Lung (tissue), 12 donors: ENCODE data around the gene EEF1AKMT2. TPM values are rescaled to one million over a fixed set of nuclear protein-coding genes. Genes with fewer than 3 reads are reported as not detected.

Experiments used
- ATAC-seq: fragments of 200-7000 bp; cut with Tn5 transposase; one replicate; pipeline ENCODE4 v1.9.1; 2020; ENCODE audit warnings: moderate number of reproducible peaks; ENCODE audit not compliant: insufficient read depth, low FRiP score
- DNase-seq, 3 donors: peaks; one replicate each; pipeline ENCODE4 v3.0.0-alpha.2; 2013 to 2017
- H3K27ac ChIP-seq, 2 donors: one replicate each; pipeline ENCODE4 v1.5.1; 2013; ENCODE audit warnings: mild to moderate bottlenecking in 2 of 2, moderate library complexity in 2 of 2, control low read depth in 1 of 2, inconsistent platforms in 1 of 2, low read depth in 1 of 2, low read length in 1 of 2
- H3K27me3 ChIP-seq, 3 donors: one replicate each; pipeline ENCODE4 v1.5.1; 2013; ENCODE audit warnings: low read length in 2 of 3; ENCODE audit not compliant: control insufficient read depth in 3 of 3, insufficient read depth in 3 of 3
- H3K36me3 ChIP-seq, 4 donors: one replicate each; pipeline ENCODE4 v1.5.1; 2013; ENCODE audit warnings: low read length in 4 of 4, mild to moderate bottlenecking in 1 of 4, moderate library complexity in 1 of 4; ENCODE audit not compliant: control insufficient read depth in 4 of 4, insufficient read depth in 4 of 4
- H3K4me1 ChIP-seq, 5 donors: one replicate each; pipeline ENCODE4 v1.5.1; 2013; ENCODE audit warnings: low read length in 5 of 5, mild to moderate bottlenecking in 2 of 5, moderate library complexity in 1 of 5; ENCODE audit not compliant: control insufficient read depth in 5 of 5, insufficient read depth in 5 of 5
- H3K4me3 ChIP-seq: one replicate; pipeline ENCODE4 v1.5.1; 2013; ENCODE audit warnings: mild to moderate bottlenecking, control low read depth, moderate library complexity
- H3K9ac ChIP-seq, 2 donors: one replicate each; pipeline ENCODE4 v1.5.1; 2013; ENCODE audit warnings: low read length in 2 of 2, control low read depth in 1 of 2; ENCODE audit not compliant: insufficient read depth in 1 of 2
- H3K9me3 ChIP-seq, 4 donors: one replicate each; pipeline ENCODE4 v1.5.1; 2013; ENCODE audit warnings: low read length in 3 of 4, mild to moderate bottlenecking in 1 of 4, moderate library complexity in 1 of 4; ENCODE audit not compliant: control insufficient read depth in 4 of 4, insufficient read depth in 3 of 4
- CTCF ChIP-seq: IDR thresholded peaks from 2 replicates; pipeline ENCODE4 v1.5.1; 2012; ENCODE audit warnings: mild to moderate bottlenecking; ENCODE audit errors: control extremely low read depth, extremely low read depth
- WGBS, 2 donors: extraction: QIAGEN DNeasy Blood & Tissue Kit; methylation state at CpG; one replicate each; pipeline ENCODE4 v1.1.7; 2013; 5-methylcytosine and 5-hydroxymethylcytosine counted together
- polyA plus RNA-seq, 2 donors: library from polyadenylated mRNA; stranded (reverse); fragments of 200-250 nt; gene quantifications; one replicate each; pipeline ENCODE4 v1.2.1, GENCODE V29; 2013
- total RNA-seq, 2 donors: library from RNA; depleted of rRNA in 1 of 2; stranded (reverse); fragments of >200 nt in 1 of 2; gene quantifications; one replicate each; pipeline ENCODE4 v1.2.1, GENCODE V29; 2014 to 2021
- donor health status: control.
- donor health status: control.
- donor health status: Bipolar disorder and iron deficiency.
- donor health status: healthy.
- donor health status: DM: yes; HTN: yes; CAD: no.

The EEF1AKMT2 gene
- total and polyA plus RNA-seq, 4 donors, result 9.0 to 37.9 (median 16.0) TPM

- ATAC-seq, result no peak
- no peaks in the 10 kb centered on the region for H3K27me3 ChIP-seq
- H3K4me1 ChIP-seq, result peaks cover 14 to 63% (median 40%) of the 10 kb centered on the region in 5 donors
- H3K9ac ChIP-seq, result no peak overlapping the region
- no peak for TF ChIP-seq CTCF
- H3K4me3 ChIP-seq, result no peak overlapping the region
- no peaks in the 10 kb centered on the region for H3K9me3 ChIP-seq
- WGBS, 2 donors, result 78 to 88% methylated on average over 14 of the region's 14 CpGs
- DNase-seq, result no peak
- H3K27ac ChIP-seq, result peak overlapping the region in 1 of 2 donors; percentile 63
- peaks cover 0 to 8% (median 7%) of the 10 kb centered on the region in 4 donors for H3K36me3 ChIP-seq
These were observed 81.3 kb downstream of the EEF1AKMT2 start for GRCh38 chr10:124710266-124710881.

- WGBS, 2 donors, result 34 to 47% methylated on average over 10 of the region's 10 CpGs
- no peak for TF ChIP-seq CTCF
- H3K9me3 ChIP-seq, result no peaks in the 10 kb centered on the region
- DNase-seq (no peak), ATAC-seq (peak; percentile 57)
- H3K4me1 ChIP-seq, result peaks cover 14 to 63% (median 36%) of the 10 kb centered on the region in 5 donors
- no peak overlapping the region for H3K9ac ChIP-seq
- H3K27me3 ChIP-seq, result no peaks in the 10 kb centered on the region
- peak overlapping the region; percentile 6 to 63 for H3K27ac ChIP-seq
- no peak overlapping the region for H3K4me3 ChIP-seq
- peaks cover 0 to 11% (median 9%) of the 10 kb centered on the region in 4 donors for H3K36me3 ChIP-seq
These were observed 81.8 kb downstream of the EEF1AKMT2 start for GRCh38 chr10:124709861-124710260.

- WGBS, 2 donors, result 66 to 72% methylated on average over 11 of the region's 11 CpGs
These were observed 82.7 kb downstream of the EEF1AKMT2 start for GRCh38 chr10:124708922-124709520.

More at GRCh38 chr10:124708922-124709520, 82.7 kb downstream of the EEF1AKMT2 start:
- peaks cover 18 to 66% (median 36%) of the 10 kb centered on the region in 5 donors for H3K4me1 ChIP-seq
- no peak for TF ChIP-seq CTCF
- H3K9ac ChIP-seq, result no peak overlapping the region
- peaks cover 0 to 14% (median 10%) of the 10 kb centered on the region in 4 donors for H3K36me3 ChIP-seq
- H3K4me3 ChIP-seq, result no peak overlapping the region
- no peaks in the 10 kb centered on the region for H3K27me3 ChIP-seq
- ATAC-seq (no peak), DNase-seq (peak; percentile 67 to 75 (median 74))
- peak overlapping the region; percentile 48 to 58 for H3K27ac ChIP-seq
- no peaks in the 10 kb centered on the region for H3K9me3 ChIP-seq
